GM12874 (cell line): Measurements from ENCODE around the gene GNG12.

Experiments used
- TF ChIP-seq, protein P1 (sequence below): IDR thresholded peaks from 2 replicates; pipeline ENCODE4 v1.5.1; 2011; ENCODE audit warnings: low read depth, mild to moderate bottlenecking, control low read depth, low read length, moderate library complexity; ENCODE audit not compliant: insufficient read depth

GNG12 gene

DNA sequence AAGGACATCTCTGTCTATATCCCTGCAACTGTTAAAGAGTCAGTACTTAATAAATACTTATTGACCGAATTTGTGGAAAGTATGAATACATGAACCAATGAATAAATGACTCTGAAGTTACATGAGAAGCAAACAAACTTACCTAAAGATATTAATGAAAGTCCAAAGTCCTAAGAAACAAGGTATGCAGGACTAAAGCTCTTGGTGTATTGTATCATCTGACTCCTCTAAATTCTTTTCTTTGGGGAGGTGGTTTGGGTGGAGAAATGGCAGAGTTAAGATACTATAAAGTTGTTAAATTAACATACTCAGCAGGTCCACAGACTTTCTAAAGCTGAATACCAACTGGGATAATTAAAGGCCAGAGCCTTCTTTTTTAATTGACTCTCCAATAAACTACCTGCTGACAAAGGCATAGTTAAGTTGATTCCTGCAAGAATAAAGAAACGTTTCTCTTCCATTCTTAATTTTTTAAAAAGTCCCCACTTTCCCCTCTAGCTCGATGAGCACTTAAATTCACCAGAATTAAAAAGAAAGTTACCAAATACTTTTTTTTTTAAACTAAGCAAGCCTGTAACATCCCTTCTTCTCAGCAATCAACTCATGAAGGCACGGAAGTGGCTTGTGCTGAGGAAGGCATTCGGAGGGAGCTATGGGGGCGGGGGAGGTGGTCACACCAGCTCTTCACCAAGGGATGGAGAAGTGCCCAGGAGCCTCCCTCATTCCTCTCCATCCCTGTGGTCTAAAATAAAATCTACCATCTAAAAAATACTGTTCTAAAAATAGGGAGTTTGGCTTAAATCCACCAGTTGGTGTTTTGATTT is 87.2 kb downstream of the GNG12 start:
- TF ChIP-seq, protein P1, sequence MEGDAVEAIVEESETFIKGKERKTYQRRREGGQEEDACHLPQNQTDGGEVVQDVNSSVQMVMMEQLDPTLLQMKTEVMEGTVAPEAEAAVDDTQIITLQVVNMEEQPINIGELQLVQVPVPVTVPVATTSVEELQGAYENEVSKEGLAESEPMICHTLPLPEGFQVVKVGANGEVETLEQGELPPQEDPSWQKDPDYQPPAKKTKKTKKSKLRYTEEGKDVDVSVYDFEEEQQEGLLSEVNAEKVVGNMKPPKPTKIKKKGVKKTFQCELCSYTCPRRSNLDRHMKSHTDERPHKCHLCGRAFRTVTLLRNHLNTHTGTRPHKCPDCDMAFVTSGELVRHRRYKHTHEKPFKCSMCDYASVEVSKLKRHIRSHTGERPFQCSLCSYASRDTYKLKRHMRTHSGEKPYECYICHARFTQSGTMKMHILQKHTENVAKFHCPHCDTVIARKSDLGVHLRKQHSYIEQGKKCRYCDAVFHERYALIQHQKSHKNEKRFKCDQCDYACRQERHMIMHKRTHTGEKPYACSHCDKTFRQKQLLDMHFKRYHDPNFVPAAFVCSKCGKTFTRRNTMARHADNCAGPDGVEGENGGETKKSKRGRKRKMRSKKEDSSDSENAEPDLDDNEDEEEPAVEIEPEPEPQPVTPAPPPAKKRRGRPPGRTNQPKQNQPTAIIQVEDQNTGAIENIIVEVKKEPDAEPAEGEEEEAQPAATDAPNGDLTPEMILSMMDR: no peak

DNA sequence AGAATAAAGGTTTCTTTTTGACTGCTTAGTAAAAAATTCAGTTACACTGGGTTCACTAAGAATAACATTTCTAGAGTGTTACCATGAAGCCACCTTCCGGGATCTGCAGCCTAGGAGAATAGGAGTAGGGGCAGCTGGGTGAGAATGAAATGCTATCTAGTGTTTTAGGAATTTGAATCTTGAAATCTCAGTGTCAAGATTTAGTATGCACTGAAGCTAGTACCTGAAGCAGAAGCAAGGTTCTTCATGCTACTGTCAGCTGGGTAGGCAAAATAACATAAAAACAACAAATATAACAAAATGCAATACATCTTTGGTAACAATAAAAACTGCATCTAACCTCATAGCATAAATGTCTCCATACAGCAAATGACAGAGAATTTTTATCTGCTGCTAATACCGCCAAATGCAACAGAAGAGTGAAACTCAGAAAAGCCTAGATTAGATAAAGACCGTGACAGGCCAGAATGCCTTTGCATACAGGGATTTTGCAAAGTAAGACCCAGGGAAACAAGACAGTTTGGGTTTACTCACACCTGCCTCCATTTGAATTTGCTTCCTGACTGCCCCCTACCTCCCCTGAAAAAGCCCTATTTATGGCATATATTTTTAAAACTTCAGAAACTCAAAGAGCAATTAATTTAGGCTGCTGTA is 90.1 kb downstream of the GNG12 start:
- TF ChIP-seq, protein P1: no peak

DNA sequence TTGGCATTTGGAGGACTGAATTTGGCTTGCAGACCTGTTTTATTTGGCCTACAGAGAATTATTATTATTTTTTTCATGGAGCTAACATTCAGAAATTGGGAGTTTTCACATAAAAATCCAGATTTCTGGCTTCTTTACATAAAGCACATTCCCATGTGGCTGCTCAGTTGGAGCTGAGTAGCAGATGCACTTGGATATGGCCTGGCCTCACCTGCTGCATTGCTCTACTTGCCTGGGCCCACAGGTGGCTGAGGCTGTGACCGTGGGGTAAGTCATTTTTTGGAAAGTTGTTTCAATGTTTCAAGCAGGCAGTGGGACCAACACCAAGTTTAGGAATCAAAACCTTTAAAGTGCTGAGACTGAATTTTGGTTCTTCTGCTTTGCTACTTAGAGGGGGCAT is 91.5 kb downstream of the GNG12 start:
- TF ChIP-seq, protein P1: no peak

DNA sequence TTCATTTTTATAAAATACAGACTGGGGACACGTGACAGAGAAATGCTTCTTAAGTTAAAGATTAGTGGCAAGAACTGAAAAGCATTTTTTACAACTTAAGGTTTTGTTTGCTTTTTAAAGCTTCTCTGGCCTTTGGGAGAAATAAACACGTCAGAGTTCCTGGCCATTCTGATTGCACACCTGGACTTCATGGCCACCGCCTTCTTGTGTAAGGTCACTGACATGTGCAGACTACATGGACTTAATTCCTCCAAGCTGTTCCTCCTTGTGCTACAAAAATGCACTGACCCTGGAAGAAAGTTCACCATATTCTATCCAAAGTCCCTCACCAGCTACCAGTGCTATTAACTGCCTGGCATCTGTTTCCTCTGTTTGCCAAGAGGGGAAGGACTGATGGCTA is 92.1 kb downstream of the GNG12 start:
- TF ChIP-seq, protein P1: no peak

DNA sequence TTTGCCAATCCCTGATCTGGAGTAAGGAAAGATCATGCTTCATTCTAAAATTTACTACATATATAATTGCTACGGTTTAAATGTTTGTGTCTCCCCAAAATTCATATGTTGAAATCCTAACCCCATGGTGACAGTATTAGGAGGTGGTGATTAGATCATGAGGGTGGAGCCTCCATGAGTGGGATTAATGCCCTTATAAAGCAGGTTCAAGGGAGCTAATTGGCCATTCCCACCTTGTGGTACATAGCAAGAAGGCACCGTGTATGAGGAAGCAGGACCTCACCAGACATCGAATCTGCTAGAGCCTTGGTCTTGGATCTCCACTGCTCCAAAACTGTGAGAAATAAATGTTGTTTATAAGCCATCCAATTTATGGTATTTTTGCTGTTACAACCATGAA is 92.7 kb downstream of the GNG12 start:
- TF ChIP-seq, protein P1: no peak

DNA sequence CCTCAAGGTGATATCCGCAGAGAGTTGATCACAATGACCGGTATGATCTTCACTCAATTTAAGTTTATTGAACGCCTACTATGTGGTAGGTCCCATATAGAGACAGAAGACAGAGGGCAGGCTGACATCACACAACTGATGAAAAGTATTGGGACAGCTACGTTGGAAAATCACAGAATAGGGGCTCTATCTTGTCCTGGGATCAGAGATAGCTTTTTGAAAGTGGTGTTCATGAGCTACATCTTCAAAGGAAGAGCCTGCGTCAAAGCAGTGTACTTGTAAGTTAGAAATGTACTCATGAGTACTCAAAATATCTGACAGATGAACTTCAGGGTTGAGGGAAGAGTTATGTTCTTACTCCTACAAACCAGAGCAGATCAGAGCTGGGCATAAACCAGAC is 93.9 kb downstream of the GNG12 start:
- TF ChIP-seq, protein P1: no peak

DNA sequence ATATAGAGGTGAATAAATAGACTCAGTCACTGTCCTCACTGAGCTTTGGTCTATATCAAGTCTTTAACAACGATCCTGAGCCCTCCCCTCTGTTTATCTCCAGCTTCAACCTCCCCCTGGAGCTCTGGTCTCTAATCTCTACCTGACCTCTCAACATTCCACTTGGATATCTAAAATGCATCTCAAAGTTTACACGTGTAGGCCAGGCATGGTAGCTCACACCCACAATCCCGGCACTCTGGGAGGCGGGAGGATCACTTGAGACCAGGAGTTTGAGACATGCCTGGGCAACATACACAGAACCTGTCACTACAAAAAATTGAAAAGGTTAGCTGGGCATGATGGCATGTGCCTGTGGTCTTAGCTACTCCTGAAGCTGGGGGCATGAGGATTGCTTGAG is 94.9 kb downstream of the GNG12 start:
- TF ChIP-seq, protein P1: no peak
